ENCODE results near the gene AFP.
"Not testable (repeated sequence)": the region's sequence is repeated elsewhere in the genome, so short reads cannot be mapped to it uniquely, and the experiment has no call there.

Gene AFP

DNA sequence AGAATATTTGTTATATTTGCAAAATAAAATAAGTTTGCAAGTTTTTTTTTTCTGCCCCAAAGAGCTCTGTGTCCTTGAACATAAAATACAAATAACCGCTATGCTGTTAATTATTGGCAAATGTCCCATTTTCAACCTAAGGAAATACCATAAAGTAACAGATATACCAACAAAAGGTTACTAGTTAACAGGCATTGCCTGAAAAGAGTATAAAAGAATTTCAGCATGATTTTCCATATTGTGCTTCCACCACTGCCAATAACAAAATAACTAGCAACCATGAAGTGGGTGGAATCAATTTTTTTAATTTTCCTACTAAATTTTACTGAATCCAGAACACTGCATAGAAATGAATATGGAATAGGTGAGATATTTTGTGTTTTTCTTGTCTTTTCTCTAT, at the start of gene AFP:
Gene AFP, plus strand, starts transcription at position 238 of the 400 bp plus-strand sequence. Its CDS starts 42 bp downstream, at position 280.
- DNase-seq (ENCODE audit: low read depth in 2 of 2) = no peak

GRCh38 chr4:73387552-73387951, 48.5 kb upstream of the AFP start:
- no peak for DNase-seq (ENCODE audit: low read depth in 2 of 2)

GRCh38 chr4:73388887-73389286, 47.1 kb upstream of the AFP start:
- DNase-seq (ENCODE audit: low read depth in 2 of 2) = no peak

DNA sequence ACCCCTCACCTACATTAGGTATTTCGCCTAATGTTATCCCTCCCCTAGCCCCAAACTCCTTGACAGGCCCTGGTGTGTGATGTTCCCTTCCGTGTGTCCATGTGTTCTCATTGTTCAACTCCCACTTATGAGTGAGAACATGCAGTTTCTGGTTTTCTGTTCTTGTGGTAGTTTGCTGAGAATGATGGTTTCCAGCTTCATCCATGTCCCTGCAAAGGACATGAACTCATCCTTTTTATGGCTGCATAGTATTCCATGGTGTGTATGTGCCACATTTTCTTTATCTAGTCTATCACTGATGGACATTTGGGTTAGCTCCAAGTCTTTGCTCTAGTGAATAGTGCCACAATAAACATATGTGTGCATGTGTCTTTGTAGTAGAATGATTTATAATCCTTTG, 46.4 kb upstream of the AFP start:
- not testable (repeated sequence) for DNase-seq (ENCODE audit: low read depth in 2 of 2)

- DNase-seq (ENCODE audit: low read depth in 2 of 2) = no peak
Measured at GRCh38 chr4:73391774-73392173, 44.2 kb upstream of the AFP start.

- DNase-seq (ENCODE audit: low read depth in 2 of 2) = no peak
Measured at GRCh38 chr4:73392936-73393335, 43.1 kb upstream of the AFP start.

DNA sequence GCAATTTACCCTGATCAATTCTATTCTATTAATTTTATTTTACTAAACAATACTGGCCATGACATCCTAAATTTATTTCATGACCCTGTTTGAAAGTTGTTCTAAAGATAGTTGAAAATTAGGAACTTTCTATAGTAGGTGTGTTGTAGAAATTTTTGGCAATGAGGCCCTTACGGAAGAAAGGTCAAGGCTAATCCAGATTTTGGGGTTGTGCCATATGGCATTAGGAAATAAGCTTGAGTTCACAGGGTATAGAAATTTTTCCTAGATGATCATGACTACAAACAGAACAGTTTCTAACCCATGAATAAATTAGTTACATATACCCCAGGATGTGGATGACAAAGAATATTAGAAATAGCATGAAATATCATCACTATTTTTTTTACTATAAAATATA, 39.7 kb upstream of the AFP start:
- DNase-seq (ENCODE audit: low read depth in 2 of 2) = no peak

DNA sequence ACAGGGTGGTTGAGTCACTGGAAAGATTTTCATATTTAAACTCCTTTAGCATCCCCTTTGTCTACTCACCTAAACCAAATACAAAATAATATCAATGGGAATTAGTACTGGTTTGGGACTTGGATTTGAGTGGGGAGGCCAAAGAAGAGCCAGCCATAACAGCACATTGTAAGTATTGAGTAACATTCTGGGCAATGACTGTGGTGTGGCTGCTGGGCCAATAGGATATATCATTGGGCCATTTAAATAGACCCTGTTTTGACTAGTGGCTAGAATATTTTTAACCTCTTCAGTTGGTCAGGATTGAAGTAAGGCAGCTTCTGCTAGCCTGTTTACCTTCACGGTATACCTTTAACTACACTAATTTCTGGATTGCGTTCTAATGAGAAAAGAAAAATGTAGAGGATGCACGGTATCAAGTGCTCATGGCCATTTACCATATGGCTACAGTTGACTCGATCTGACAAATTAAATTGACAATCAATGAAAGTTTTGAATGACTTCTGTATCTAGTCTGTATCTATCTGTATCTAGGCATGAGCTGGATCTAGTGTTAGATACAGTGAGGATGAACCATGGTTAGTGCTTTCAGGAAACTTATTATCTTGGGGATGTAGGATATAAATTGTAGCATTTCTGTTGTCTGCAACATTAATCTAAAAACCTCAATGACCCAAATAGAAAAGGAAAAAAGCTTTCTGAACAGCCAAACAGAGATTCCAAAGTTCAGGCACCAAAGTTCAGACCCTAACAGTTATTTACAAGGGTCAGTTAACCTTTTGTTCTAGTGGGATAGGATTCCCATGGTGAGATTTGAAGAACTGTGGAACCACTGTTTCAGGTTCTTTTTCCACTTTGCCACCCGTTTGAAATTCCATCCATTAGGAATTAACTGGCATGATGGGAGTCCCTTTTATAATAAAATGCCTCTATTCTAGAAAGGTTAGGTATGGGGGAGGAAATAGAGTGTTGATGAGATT, 38.7 kb upstream of the AFP start:
- no peak for DNase-seq (ENCODE audit: low read depth in 2 of 2)

DNA sequence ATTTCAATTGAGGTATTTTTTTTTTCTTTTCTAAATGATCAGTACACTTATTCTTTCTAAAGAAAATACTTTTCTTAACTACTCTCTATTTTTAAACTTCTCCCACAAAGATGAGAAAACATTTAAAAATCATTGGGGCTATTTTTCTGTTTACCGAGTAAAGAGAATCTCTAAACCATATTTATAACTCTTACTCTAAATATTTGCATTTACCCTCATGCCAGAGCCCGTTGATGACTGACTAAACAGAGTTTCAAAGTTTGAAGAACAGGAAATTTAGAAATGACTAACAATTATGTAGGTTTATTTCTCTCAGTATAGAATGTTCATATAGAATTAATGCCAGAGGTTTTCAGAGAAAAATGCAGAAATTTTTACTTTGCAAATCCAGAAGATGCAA, 34.6 kb upstream of the AFP start:
- no peak for DNase-seq (ENCODE audit: low read depth in 2 of 2)

- no peak for DNase-seq (ENCODE audit: low read depth in 2 of 2)
Measured at GRCh38 chr4:73404042-73404441, 32.0 kb upstream of the AFP start, which contains the start of gene ALB. ALB (plus strand) TSS chr4:73404287; CDS start chr4:73404328, 41 bp downstream.

DNA sequence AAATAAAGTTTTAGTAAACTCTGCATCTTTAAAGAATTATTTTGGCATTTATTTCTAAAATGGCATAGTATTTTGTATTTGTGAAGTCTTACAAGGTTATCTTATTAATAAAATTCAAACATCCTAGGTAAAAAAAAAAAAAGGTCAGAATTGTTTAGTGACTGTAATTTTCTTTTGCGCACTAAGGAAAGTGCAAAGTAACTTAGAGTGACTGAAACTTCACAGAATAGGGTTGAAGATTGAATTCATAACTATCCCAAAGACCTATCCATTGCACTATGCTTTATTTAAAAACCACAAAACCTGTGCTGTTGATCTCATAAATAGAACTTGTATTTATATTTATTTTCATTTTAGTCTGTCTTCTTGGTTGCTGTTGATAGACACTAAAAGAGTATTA, 31.6 kb upstream of the AFP start:
- no peak for DNase-seq (ENCODE audit: low read depth in 2 of 2)

GRCh38 chr4:73405138-73405537, 30.9 kb upstream of the AFP start:
- DNase-seq (ENCODE audit: low read depth in 2 of 2) = no peak

- no peak for DNase-seq (ENCODE audit: low read depth in 2 of 2)
Measured at GRCh38 chr4:73406548-73406875, 29.5 kb upstream of the AFP start.

- DNase-seq (ENCODE audit: low read depth in 2 of 2) = no peak
Measured at GRCh38 chr4:73407227-73407673, 28.8 kb upstream of the AFP start.

DNA sequence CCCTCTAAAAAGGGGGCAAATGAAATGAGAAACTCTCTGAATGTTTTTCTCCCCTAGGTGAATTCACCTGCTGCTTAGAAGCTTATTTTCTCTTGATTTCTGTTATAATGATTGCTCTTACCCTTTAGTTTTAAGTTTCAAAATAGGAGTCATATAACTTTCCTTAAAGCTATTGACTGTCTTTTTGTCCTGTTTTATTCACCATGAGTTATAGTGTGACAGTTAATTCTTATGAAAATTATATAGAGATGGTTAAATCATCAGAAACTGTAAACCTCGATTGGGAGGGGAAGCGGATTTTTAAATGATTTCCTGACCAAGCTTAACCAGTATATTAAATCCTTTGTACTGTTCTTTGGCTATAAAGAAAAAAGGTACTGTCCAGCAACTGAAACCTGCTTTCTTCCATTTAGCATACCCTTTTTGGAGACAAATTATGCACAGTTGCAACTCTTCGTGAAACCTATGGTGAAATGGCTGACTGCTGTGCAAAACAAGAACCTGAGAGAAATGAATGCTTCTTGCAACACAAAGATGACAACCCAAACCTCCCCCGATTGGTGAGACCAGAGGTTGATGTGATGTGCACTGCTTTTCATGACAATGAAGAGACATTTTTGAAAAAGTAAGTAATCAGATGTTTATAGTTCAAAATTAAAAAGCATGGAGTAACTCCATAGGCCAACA, 27.7 kb upstream of the AFP start:
- DNase-seq (ENCODE audit: low read depth in 2 of 2) = no peak

DNA sequence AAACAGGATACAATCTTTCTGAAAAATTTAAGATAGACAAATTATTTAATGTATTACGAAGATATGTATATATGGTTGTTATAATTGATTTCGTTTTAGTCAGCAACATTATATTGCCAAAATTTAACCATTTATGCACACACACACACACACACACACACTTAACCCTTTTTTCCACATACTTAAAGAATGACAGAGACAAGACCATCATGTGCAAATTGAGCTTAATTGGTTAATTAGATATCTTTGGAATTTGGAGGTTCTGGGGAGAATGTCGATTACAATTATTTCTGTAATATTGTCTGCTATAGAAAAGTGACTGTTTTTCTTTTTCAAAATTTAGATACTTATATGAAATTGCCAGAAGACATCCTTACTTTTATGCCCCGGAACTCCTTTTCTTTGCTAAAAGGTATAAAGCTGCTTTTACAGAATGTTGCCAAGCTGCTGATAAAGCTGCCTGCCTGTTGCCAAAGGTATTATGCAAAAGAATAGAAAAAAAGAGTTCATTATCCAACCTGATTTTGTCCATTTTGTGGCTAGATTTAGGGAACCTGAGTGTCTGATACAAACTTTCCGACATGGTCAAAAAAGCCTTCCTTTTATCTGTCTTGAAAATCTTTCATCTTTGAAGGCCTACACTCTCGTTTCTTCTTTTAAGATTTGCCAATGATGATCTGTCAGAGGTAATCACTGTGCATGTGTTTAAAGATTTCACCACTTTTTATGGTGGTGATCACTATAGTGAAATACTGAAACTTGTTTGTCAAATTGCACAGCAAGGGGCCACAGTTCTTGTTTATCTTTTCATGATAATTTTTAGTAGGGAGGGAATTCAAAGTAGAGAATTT, 26.8 kb upstream of the AFP start:
- no peak for DNase-seq (ENCODE audit: low read depth in 2 of 2)

DNA sequence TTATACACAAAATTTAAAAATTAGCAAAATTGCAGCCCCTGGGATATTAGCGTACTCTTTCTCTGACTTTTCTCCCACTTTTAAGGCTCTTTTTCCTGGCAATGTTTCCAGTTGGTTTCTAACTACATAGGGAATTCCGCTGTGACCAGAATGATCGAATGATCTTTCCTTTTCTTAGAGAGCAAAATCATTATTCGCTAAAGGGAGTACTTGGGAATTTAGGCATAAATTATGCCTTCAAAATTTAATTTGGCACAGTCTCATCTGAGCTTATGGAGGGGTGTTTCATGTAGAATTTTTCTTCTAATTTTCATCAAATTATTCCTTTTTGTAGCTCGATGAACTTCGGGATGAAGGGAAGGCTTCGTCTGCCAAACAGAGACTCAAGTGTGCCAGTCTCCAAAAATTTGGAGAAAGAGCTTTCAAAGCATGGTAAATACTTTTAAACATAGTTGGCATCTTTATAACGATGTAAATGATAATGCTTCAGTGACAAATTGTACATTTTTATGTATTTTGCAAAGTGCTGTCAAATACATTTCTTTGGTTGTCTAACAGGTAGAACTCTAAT, 26.0 kb upstream of the AFP start:
- DNase-seq (ENCODE audit: low read depth in 2 of 2) = no peak

DNA sequence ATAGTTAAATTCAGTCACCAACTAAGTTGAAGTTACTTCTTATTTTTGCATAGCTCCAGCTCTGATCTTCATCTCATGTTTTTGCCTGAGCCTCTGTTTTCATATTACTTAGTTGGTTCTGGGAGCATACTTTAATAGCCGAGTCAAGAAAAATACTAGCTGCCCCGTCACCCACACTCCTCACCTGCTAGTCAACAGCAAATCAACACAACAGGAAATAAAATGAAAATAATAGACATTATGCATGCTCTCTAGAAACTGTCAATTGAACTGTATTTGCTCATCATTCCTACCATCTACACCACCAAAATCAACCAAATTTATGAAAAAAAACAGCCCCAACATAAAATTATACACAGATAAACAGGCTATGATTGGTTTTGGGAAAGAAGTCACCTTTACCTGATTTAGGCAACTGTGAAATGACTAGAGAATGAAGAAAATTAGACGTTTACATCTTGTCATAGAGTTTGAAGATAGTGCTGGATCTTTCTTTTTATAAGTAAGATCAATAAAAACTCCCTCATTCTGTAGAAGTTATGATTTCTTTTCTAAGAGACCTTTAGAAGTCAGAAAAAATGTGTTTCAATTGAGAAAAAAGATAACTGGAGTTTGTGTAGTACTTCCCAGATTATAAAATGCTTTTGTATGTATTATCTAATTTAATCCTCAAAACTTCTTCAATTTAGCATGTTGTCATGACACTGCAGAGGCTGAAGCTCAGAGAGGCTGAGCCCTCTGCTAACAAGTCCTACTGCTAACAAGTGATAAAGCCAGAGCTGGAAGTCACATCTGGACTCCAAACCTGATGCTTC, 24.9 kb upstream of the AFP start:
- no peak for DNase-seq (ENCODE audit: low read depth in 2 of 2)

- no peak for DNase-seq (ENCODE audit: low read depth in 2 of 2)
Measured at GRCh38 chr4:73411731-73412414, 24.1 kb upstream of the AFP start.

- DNase-seq (ENCODE audit: low read depth in 2 of 2) = no peak
Measured at GRCh38 chr4:73413294-73413755, 22.7 kb upstream of the AFP start.

Measured in stimulated activated CD4-positive, alpha-beta T cell treated with anti-CD3 and anti-CD28 coated beads, Interleukin-15, amount 100 ng/mL, for 48 hours (primary cell).